ENCODE measurements around the gene FGR. TPM values are rescaled to one million over a fixed set of nuclear protein-coding genes. Genes with fewer than 3 reads are reported as not detected.
"Not testable (repeated sequence)": the region's sequence is repeated elsewhere in the genome, so short reads cannot be mapped to it uniquely, and the experiment has no call there.

FGR gene
- 0.19 and 0.21 TPM in 2 replicates for total RNA-seq

DNA sequence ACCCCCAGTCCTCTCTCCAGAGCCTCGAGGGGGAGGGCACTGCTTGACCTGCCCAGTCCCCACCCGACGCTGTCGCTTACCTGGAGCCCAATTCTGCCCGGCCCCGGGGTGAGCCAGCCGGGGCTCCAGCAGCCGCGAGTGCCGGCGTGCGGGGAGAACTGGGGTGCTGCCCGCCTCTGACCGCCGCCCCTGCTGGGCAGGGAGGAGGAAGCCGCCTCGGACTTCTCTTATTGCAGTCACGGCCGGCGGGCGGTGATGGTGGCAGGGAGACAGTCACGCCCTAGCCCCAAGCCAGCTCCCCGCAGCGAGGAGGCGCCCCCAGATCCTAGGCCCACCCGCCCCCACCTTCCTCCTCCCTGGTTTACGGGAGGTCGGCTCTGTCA is at the start of gene FGR:
TSS of gene FGR (minus strand) at position 201 of the 383 bp plus-strand sequence. CDS start 11,269 bp downstream, outside the sequence.
- intact Hi-C loops (cut with micrococcal nuclease): loop anchor here (1.0 kb wide), 1 partner anchor 15 kb away; no protein-coding TSS in a partner anchor
- Mint-ChIP-seq H3K9me3 (no peaks in the 10 kb centered on the region), H3K4me1 (peaks cover 61% of the 10 kb centered on the region), H3K36me3 (ENCODE audit: low read depth) (no peaks in the 10 kb centered on the region), H3K27me3 (no peaks in the 10 kb centered on the region), H3K27ac (peak within 1 kb of the TSS; percentile 84), H3K4me3 (peak within 1 kb of the TSS; percentile 72)
- no peak for DNase-seq

DNA sequence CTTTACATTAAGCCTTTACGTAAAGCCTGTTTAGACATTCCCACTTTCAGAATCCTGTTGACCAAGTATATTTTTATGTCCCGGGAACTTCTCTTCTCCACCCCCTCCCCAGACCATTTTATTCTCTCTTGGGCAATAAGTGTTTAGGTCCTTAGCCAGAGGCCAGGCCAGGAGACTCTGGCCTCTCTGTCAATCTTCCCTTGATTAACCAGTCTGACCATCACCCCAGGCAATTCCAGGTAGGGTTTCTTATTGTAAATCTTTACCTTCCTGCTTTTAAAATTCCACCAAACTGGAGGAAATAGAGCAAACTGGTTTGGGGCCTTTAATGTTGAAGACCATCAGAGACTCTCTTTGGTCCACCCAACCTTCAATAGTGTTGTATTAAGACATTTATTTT is 49.2 kb upstream of the FGR start:
- Mint-ChIP-seq H3K9me3 (peaks cover 19% of the 10 kb centered on the region), H3K4me1 (peaks cover 3% of the 10 kb centered on the region), H3K27ac (no peak overlapping the region), H3K27me3 (peaks cover 5% of the 10 kb centered on the region), H3K4me3 (no peak overlapping the region), H3K36me3 (ENCODE audit: low read depth) (peaks cover 3% of the 10 kb centered on the region)
- intact Hi-C loops (cut with micrococcal nuclease): no loop called here
- no peak for DNase-seq

- intact Hi-C loops (cut with micrococcal nuclease): no loop called here
- Mint-ChIP-seq H3K4me3 (no peak overlapping the region), H3K36me3 (ENCODE audit: low read depth) (peaks cover 3% of the 10 kb centered on the region), H3K4me1 (no peaks in the 10 kb centered on the region), H3K27ac (no peak overlapping the region), H3K9me3 (peaks cover 24% of the 10 kb centered on the region), H3K27me3 (peaks cover 5% of the 10 kb centered on the region)
- no peak for DNase-seq
These were observed 47.5 kb upstream of the FGR start for GRCh38 chr1:27682351-27682944.

DNA sequence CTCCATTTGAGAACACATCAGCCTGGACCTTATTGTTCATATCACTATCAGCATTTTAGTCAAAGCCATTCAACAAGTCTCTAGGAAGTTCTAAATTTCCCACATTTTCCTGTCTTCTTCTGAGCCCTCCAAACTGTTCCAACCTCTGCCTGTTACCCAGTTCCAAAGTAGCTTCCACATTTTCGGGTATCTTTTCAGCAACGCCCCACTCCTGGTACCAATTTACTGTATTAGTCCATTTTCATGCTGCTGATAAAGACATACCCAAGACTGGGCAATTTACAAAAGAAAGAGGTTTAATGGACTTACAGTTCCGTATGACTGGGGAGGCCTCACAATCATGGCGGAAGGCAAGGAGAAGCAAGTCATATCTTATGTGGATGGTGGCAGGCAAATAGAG is 46.6 kb upstream of the FGR start:
- H3K27me3 Mint-ChIP-seq; DNase-seq; H3K4me1 Mint-ChIP-seq; intact Hi-C loops (cut with micrococcal nuclease); H3K27ac Mint-ChIP-seq; H3K4me3 Mint-ChIP-seq; H3K36me3 Mint-ChIP-seq (ENCODE audit: low read depth): not testable (repeated sequence)
- peaks cover 24% of the 10 kb centered on the region for H3K9me3 Mint-ChIP-seq

DNA sequence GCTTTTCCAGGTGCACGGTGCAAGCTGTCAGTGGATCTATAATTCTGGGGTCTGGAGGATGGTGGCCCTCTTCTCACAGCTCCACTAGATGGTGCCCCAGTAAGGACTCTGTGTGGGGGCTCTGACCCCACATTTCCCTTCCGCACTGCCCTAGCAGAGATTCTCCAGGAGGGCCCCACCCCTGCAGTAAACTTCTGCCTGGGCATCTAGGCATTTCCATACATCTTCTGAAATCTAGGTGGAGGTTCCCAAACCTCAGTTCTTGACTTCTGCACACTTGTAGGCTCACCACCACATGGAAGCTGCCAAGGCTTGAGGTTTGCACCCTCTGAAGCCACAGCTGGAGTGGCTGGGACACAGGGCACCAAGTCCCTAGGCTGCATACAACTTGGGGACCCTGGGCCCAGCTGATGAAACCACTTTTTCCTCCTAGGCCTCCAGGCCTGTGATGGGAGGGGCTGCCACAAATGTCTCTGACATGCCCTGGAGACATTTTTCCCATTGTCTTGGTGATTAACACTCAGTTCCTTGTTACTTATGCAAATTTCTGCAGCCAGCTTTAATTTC is 45.3 kb upstream of the FGR start:
- H3K27me3 Mint-ChIP-seq; intact Hi-C loops (cut with micrococcal nuclease); H3K4me1 Mint-ChIP-seq; H3K36me3 Mint-ChIP-seq (ENCODE audit: low read depth); H3K4me3 Mint-ChIP-seq; DNase-seq; H3K27ac Mint-ChIP-seq: not testable (repeated sequence)
- H3K9me3 Mint-ChIP-seq: peaks cover 24% of the 10 kb centered on the region

DNA sequence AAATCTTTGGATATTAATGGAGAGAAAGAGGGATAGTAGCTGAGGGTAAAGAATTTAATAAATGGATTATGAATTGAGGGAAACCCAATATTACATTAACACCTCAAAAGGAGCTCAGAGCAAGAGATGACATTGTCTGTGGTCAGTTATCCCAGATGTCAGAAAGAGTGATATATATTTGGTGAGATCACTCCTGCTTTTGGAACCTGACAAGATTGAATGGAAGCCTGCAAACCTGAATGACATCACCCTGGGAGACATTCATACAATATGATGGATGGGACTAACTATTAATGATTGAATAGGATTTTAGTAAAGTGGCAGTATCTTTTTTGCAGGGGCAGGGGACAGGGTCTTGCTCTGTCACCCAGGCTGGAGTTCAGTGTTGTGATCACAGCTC is 43.8 kb upstream of the FGR start:
- H3K27ac Mint-ChIP-seq: no peak overlapping the region
- peaks cover 24% of the 10 kb centered on the region for H3K9me3 Mint-ChIP-seq
- H3K36me3 Mint-ChIP-seq (ENCODE audit: low read depth): peaks cover 3% of the 10 kb centered on the region
- H3K27me3 Mint-ChIP-seq: peaks cover 3% of the 10 kb centered on the region
- intact Hi-C loops (cut with micrococcal nuclease): no loop called here
- DNase-seq: no peak
- H3K4me1 Mint-ChIP-seq: no peaks in the 10 kb centered on the region
- no peak overlapping the region for H3K4me3 Mint-ChIP-seq

- Mint-ChIP-seq H3K27me3 (peaks cover 3% of the 10 kb centered on the region), H3K27ac (no peak overlapping the region), H3K4me3 (no peak overlapping the region), H3K9me3 (peaks cover 14% of the 10 kb centered on the region), H3K4me1 (peaks cover 15% of the 10 kb centered on the region), H3K36me3 (ENCODE audit: low read depth) (peaks cover 1% of the 10 kb centered on the region)
- no peak for DNase-seq
- intact Hi-C loops (cut with micrococcal nuclease): no loop called here
These were observed 41.4 kb upstream of the FGR start for GRCh38 chr1:27676410-27676809.

DNA sequence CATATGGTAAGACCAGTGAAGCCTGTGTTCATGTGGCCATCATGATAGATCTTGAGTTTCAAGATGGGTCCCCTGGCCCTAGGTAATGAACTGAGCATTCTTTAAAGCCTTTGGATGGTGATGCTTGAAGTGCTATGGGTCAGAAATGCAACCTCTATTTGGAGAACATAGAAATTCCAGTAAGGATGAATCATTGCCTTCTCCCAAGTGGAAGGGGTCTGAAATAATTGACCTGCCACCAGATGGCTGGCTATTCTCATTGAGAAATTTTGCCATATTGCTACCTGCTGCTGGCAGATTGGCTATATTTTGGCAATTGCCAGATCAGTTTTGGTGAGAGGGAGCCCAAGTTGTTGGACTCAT is 37.7 kb upstream of the FGR start:
- peaks cover 42% of the 10 kb centered on the region for H3K4me1 Mint-ChIP-seq

GRCh38 chr1:27671964-27672749 is 37.2 kb upstream of the FGR start, which contains the start of gene IFI6:
IFI6 (minus strand) TSS chr1:27672192; CDS start chr1:27669314, 2,878 bp downstream.
- no peaks in the 10 kb centered on the region for H3K27me3 Mint-ChIP-seq
- H3K36me3 Mint-ChIP-seq (ENCODE audit: low read depth): peaks cover 10% of the 10 kb centered on the region
- peak within 1 kb of the TSS; percentile 91 for H3K4me3 Mint-ChIP-seq
- intact Hi-C loops (cut with micrococcal nuclease): loop anchor here (1.0 kb wide), 1 partner anchor 53 kb away; the partner anchor contains the start of gene FAM76A
- peaks cover 3% of the 10 kb centered on the region for H3K9me3 Mint-ChIP-seq
- peak within 1 kb of the TSS; percentile 95 for H3K27ac Mint-ChIP-seq
- peak; percentile 96 for DNase-seq
- H3K4me1 Mint-ChIP-seq: peaks cover 44% of the 10 kb centered on the region

More for the DNA sequence above, 37.7 kb upstream of the FGR start:
- Mint-ChIP-seq H3K9me3 (peaks cover 3% of the 10 kb centered on the region), H3K27me3 (no peaks in the 10 kb centered on the region), H3K36me3 (ENCODE audit: low read depth) (peaks cover 5% of the 10 kb centered on the region), H3K4me3 (peak overlapping the region; percentile 91), H3K27ac (peak overlapping the region; percentile 95)
- DNase-seq: no peak
- intact Hi-C loops (cut with micrococcal nuclease): loop anchor here (1.0 kb wide), 1 partner anchor 53 kb away; the partner anchor contains the start of gene FAM76A

DNA sequence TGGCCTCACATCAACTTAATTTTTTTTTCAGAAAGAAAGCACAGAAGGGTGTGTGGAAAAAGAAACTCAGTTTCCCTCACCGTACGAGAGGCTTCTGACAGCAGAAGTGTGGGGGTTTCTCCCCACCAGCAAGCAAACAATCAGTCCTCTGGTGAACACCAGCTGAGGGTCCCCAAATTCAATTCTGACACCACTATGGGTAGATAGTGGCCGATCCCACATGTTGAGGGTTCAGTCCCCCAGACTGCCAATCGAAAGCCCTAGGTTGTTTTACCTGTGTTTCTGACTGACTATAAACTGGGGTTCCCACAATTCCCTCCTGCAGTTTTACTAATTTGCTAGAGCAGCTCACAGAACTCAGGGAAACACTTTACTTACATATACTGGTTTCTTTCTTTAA is 34.9 kb upstream of the FGR start:
- intact Hi-C loops (cut with micrococcal nuclease): loop anchor here (2.0 kb wide), 2 partner anchors 103 to 161 kb away; partner anchors contain the start of genes PPP1R8 and STX12
- DNase-seq: no peak
- H3K4me1 Mint-ChIP-seq: peaks cover 51% of the 10 kb centered on the region
- peak overlapping the region; percentile 94 for H3K27ac Mint-ChIP-seq
- H3K9me3 Mint-ChIP-seq: peaks cover 3% of the 10 kb centered on the region
- H3K36me3 Mint-ChIP-seq (ENCODE audit: low read depth): peaks cover 27% of the 10 kb centered on the region
- H3K27me3 Mint-ChIP-seq: no peaks in the 10 kb centered on the region
- peak overlapping the region; percentile 91 for H3K4me3 Mint-ChIP-seq

DNA sequence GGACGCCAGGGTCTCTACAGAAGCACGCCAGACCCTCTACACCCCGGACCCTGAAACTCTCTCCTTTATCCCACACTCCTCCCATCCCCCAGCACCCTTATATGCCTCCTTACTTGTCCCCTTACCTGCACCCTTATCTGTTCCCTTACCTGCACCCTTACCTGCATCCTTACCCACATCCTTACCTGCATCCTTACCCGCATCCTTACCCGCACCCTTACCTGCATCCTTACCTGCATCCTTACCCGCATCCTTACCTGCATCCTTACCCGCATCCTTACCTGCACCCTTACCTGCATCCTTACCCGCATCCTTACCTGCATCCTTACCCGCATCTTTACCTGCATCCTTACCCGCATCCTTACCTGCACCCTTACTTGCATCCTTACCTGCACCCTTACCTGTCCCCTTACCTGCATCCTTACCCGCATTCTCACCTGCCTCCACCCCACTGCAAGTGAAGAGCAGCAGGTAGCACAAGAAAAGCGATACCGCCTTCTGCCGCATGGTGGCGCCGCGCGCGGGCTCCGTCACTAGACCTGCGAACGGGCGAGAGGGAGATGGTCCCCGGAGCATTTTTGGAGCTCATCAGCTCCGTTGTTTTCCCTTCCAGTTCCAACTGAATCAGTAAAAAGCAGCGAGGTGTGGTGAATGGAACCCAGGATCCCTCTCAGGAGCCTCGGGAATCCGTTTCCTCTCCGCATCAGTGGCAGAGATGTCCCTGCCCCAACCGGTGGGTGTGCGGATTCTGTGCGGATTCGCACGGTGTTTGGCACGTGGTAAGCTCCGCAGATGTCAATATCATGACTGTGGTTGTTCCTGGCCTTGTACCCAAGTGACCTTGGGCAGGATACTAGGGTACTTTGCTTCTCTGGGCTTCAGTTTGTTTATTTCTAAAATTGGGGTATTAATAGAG is 34.1 kb upstream of the FGR start:
- DNase-seq: peak; percentile 96
- peak overlapping the region; percentile 91 for H3K4me3 Mint-ChIP-seq
- H3K36me3 Mint-ChIP-seq (ENCODE audit: low read depth): peaks cover 29% of the 10 kb centered on the region
- H3K27me3 Mint-ChIP-seq: no peaks in the 10 kb centered on the region
- intact Hi-C loops (cut with micrococcal nuclease): loop anchor here (2.0 kb wide), 2 partner anchors 104 to 162 kb away; partner anchors contain the start of genes PPP1R8 and STX12
- H3K4me1 Mint-ChIP-seq: peaks cover 51% of the 10 kb centered on the region
- peak overlapping the region; percentile 94 for H3K27ac Mint-ChIP-seq
- peaks cover 3% of the 10 kb centered on the region for H3K9me3 Mint-ChIP-seq

DNA sequence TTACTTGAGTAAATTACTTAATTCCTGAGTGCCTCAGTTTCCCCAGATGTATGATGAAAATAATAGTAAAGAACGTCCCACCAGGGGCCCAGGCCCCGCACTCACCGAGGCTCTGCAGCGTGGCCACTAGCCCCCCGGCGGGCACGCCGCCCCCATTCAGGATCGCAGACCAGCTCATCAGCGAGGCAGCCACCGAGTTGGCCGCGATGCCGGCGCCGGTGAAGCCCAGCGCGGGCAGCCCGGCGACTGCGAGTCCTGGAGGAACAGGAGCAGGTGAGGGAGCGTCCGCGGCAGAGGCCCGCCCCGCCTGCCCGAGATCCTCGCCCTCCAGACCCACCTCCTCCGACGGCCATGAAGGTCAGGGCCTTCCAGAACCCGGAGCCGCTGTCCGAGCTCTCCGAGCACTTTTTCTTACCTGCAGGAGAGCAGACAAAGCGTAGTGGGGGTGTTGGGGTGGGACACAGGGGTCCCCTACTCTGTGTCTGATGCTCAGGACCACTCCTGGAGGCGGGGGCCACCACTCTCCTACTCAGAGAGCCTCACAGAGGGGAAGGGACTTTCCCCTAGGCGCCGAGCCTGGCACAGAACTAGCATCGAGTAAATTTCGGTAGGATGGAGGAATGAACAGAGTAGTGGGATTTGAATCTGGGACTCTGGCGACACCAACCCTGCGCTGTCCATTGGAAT is 33.3 kb upstream of the FGR start:
- no peak for DNase-seq
- Mint-ChIP-seq H3K36me3 (ENCODE audit: low read depth) (peaks cover 29% of the 10 kb centered on the region), H3K27me3 (no peaks in the 10 kb centered on the region), H3K4me3 (peak overlapping the region; percentile 91), H3K27ac (no peak overlapping the region), H3K9me3 (peaks cover 2% of the 10 kb centered on the region), H3K4me1 (peaks cover 51% of the 10 kb centered on the region)
- intact Hi-C loops (cut with micrococcal nuclease): loop anchor here (2.0 kb wide), 2 partner anchors 105 to 163 kb away; partner anchors contain the start of genes PPP1R8 and STX12

Data from activated CD4-positive, alpha-beta T cell treated with anti-CD3 and anti-CD28 coated beads, Interleukin-2, amount 10 ng/mL, durations not matched to agents 24 days and 14 days (primary cell).